ENCODE data around the gene OR2T3.
"Not testable (repeated sequence)": the region's sequence is repeated elsewhere in the genome, so short reads cannot be mapped to it uniquely, and the experiment has no call there.

The OR2T3 gene, protein sequence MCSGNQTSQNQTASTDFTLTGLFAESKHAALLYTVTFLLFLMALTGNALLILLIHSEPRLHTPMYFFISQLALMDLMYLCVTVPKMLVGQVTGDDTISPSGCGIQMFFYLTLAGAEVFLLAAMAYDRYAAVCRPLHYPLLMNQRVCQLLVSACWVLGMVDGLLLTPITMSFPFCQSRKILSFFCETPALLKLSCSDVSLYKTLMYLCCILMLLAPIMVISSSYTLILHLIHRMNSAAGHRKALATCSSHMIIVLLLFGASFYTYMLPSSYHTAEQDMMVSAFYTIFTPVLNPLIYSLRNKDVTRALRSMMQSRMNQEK

DNA sequence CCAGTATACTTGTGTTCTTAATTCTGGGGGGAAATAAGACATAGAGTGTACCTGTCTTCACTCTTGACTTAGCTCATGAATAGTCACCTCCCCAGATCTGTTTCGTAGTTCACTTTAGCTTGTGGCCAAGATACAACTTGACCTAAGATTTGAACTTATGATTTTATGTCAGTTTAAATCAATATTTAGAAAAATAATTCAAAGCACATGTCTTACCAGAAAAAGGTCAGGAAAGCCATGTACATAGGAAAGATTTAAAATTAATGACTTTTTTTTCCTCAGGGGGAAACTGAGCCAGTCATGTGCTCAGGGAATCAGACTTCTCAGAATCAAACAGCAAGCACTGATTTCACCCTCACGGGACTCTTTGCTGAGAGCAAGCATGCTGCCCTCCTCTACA, at the start of gene OR2T3:
OR2T3 (plus strand) TSS at position 301 of the 400 bp plus-strand sequence; CDS start at position 301, 0 bp downstream.
- not testable (repeated sequence) for DNase-seq

DNA sequence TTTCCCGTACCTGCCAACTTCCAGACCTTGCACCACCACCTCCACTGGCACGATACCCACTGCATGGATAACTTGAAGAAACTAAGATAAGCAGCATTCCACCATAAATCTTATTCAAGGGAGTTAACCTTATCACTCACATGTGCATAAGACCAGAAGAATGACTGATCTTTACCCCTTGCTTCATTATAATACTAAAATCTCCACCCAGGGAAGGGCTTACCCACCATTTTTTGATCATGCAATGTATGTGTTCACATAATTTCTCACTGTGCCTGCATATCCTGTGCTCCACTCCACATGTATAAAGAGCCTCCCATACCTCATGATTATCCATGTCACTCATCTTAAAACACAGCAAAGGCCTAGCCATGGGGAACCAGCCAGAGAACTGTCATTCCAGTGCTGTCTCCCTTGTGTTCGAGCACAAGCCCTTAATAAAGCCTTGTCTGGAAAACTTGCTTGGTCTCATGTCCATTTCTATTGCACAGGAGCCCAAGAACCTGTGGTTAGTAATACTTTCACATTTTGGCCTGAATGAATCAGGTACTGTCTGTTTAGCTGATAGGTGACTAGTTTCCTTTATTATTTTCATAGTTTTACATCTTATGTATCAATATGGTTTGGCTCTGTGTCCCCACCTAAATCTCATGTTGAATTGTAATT, 45.5 kb upstream of the OR2T3 start:
- DNase-seq = not testable (repeated sequence)

DNA sequence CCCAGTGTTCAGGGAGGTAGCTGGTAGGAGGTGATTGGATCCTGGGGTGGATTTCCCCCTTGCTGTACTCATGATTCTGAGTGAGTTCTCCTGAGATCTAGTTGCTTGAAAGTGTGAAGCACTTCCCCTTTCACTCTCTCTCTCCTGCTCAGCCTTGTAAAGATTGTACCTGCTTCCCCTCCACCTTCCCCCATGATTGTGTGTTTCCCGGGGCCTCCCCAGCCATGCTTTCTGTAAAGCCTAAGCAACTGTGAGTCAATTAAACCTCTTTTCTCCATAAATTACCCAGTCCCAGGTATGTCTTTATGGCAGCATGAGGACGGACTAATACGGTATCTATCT, 45.0 kb upstream of the OR2T3 start:
- DNase-seq = not testable (repeated sequence)

DNA sequence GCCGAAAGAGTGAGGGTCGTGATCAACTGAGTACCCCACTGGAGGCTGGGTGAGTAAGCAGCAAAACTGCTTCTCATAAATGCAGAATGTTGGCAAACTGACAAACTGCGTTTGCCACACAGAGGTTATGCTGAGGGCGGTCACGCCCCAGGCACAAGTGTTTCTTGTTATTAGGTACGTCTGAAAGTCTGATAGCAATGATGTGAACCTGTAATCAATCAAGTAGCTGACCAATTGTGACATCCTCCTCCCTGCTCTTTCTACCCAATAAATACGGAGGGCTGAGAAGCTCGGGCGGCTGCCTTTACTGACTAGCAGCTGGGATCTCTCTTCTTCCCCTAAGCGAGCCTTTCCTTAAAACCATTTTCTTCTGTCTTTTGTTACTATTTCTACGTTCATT, 41.5 kb upstream of the OR2T3 start:
- not testable (repeated sequence) for DNase-seq

DNA sequence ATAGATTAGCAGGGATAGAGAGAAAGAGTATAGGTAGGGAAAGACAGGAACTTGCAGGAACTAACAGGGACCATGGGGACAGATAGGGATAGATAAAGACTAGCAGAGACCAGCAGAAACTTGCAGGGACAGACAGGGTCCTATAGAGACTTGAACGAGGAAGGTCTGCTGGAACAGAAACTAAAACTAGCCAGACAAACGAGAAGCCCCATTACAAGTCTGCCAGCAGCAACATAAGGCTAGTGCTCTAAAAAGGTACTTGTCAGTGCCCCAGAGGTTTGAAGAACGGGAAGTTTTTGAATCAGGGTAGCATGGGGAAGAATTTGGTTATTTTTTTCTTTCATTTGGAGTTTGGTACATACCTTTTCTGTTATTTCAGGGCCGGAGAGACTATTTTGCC, 41.0 kb upstream of the OR2T3 start:
- DNase-seq = not testable (repeated sequence)

DNA sequence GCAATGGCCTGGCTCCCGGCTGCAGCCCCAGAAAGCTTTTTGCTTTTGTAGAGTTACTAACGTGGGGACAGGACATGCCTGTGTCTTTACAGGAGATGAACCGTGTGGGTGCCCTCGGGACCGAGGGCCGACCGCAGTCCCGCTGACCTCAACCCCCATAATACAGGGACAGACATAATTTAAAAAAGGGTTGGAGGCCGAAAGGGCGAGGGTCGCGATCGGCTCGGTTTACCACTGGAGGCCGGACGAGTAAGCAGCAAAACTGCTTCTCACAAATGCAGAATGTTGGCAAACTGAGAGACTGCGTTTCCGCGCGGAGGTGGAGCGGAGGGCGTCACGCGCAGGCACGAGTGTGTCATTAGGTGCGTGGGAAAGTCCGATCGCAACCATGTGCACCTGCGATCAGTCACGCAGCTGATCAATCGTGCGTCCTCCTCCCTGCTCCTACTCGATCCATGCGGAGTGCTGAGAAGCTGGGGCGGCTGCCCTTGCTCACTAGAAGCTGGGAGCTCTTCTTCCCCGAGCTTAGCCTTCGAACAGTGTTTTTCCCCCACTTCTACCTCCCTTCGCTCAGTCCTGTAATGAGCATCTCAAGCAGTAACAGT, 39.2 kb upstream of the OR2T3 start:
- DNase-seq = not testable (repeated sequence)

DNA sequence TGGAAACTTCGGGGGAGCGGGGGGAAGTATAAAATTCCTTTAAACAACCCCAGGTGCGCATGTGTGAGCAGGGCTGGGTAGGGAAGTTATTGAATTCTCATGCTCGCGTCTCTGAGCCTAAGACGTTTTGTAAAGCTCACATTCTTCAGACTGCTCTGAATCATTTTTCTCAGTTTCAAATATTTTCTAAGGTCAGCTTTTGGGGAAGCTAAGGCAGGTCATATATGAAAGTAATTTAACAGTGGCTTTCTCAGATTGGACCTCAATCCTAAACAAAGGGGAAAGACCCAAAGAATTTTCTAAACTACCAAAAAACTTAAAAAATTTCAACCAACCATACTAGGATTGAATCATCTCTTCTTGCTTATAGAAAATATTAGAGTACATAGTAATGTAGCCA, 38.2 kb upstream of the OR2T3 start:
- not testable (repeated sequence) for DNase-seq

DNA sequence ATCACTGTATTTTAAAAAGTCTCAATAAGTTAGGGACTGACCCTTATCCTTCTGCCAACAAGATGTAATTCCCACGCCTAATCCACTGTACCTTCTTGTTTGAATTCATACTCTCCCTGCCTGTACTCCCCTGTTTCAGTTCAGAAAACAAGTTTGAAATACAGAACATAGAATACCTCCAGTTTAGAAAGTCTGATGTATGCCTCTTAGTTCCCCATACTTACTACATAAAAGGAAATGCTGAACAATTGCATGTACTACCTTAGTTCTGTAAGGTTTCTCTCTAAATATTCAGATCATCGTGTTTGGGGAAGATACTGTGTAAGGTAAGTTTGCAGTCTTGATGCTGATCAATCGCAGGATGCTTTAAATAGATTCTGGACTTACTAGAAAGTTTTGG, 36.8 kb upstream of the OR2T3 start:
- not testable (repeated sequence) for DNase-seq

DNA sequence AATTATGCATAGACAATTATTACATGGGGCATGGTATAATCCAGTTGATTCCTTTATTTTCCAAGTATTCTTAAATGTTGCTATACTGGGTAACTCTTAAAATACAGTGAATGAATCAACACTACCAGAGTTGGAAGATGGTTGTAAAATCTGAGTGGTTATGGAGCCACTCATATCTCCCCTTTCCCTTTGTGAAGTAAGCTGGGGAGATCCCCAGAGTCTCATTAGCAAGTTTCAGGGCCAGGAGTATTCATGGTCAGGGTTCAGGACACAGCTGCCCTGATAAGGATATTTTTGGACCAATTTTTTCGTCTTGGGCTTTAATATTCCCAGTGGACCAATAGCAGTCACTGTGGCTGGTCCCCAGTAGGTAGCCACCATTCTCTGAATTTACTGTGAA, 34.5 kb upstream of the OR2T3 start:
- not testable (repeated sequence) for DNase-seq

DNA sequence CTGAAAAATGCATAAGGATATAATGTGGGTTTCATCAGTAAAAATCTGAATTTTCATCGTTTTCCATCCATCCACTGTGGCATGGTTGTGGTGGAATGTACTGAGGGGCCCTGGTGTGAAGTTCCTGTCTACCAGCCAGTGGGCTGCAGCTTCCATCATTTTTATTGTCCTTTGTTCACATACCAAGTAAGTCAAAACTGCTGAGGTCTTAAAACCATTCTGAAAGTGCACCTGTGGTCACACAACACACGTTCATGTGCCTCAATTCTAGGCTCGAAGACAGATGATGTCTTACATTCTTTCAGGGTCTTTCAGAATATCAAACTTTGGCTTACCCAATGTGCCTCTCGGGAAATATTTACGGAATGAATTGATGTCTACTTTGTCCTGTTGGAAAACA, 33.9 kb upstream of the OR2T3 start:
- DNase-seq = not testable (repeated sequence)

DNA sequence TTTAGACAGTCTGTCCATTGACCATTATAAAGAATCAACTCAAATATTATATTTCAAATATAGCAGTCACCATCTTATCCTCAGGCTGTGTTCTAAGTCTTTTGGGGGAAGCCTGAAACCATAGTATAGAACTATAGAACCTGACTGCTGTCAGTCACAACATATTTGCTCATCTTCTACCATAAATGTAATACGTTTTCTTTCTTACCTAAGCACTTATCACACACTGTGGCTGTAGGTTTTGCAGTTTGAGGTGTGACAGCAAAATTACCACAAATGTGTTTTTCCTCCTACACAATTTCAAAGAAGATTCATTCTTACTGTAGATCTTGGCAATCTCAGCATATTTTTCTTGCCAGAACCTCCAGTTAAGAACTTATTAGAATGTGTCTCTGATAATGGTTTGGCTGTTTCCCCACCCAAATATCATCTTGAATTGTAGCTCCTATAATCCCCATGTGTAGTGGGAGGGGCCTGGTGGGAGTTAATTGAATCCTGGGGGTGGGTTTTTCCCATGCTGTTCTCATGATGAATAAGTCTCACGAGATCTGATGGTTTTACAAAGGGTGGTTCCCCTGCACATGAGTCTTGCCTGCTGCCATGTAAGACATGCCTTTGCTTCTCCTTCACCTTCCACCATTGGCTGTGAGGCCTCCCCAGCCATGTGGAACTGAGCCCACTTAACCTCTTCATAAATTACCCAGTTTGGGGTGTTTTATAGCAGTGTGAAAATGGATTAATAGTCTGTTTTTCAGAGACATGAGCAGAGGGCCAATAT, 30.5 kb upstream of the OR2T3 start:
- DNase-seq = not testable (repeated sequence)

DNA sequence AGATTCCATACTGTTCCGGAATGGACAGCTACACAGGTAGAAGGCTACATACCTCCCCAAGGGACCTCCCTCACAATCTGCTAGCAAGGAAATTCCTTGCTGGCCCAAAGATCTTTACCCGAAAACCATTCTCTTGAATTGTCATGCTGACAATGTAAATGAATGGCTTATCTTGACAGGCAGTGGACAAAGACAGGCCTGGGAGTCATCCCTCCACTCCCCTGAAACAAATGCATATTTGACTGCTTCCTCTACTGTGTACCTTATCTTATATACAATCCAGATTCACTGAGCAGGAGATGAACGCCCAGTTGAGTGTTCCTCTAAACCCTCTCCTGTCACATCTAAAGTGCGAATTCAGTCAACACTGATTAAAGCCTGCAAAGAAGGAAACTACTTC, 28.5 kb upstream of the OR2T3 start:
- not testable (repeated sequence) for DNase-seq

DNA sequence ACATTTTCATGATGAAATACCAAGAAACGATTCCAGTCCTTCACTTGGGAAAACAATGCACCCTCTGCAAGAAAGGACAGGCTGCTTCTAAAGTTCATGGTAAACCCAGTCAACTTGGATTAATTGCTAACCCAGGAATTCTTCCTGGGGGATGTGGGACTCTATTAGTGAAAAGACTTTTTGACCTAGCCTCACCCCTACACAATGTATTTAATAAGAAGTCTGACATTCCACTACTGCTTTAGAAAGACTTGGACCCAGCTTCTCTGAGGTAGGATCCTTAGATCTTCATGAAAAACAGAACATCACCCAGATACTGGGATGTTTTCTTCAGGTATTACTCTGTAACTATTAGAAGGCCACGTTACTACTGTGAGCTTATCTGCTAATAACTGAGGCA, 27.8 kb upstream of the OR2T3 start, which contains the start of gene OR2T2:
OR2T2 (plus strand) TSS at position 239 of the 400 bp plus-strand sequence. CDS start 7,161 bp downstream, outside the sequence.
- DNase-seq = not testable (repeated sequence)

DNA sequence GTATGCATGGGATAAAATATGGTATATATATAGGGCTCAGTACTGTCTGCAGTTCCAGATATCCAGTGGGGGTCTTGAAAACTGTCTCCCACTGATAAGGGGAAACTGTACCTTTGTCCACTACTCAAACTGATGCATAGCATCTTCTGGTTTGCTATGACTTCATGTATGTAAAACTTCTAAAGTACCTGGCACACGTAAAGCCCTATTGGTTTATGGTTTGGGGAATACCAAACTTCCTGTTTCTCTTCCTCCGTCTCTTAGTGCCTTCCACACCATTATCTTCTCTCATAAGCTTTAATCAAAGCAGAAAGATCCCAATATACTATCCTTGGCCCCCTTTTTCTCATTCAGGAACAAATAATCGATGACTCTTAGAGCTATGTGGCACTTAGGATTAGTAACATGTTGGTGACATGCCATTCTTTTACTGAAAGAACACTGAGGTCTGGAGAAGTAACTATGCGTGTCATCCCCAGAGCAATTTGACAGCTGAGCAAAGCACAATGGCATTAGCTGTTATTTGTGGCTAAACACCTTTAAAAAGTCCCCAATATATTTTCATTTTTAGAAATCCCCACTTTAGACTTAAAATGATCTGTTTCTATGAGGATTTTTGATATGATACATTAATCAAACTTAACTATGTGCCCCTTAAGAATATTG, 24.6 kb upstream of the OR2T3 start:
- DNase-seq = not testable (repeated sequence)

DNA sequence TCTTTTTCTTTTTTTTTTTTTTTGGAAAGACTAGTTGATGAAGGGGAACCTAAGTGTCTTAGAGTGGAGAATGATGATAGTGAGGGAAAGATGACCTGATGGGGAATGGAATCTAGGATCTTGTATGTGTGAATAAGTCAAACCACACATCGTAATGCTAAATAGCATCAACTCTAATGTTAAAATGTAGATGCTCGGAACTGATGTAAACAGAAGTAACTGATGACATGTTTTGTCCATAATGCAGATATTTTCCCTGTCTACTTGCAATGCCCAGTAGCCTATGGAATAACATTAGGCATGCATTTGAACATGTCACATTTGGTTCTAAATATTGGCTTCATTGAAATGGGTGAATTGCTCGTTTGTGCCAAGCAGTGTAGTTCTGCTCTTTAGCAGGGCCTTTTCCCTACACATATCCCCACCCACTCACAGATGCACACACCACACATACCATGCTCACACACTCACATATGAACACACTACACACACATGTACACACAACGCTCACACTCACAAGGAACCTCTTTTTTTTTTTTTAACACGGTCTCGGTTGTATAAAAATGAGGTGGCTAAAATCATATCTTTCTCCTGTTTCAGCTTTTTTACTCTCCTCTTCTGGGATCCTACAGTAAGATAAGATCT, 23.2 kb upstream of the OR2T3 start:
- DNase-seq = not testable (repeated sequence)

DNA sequence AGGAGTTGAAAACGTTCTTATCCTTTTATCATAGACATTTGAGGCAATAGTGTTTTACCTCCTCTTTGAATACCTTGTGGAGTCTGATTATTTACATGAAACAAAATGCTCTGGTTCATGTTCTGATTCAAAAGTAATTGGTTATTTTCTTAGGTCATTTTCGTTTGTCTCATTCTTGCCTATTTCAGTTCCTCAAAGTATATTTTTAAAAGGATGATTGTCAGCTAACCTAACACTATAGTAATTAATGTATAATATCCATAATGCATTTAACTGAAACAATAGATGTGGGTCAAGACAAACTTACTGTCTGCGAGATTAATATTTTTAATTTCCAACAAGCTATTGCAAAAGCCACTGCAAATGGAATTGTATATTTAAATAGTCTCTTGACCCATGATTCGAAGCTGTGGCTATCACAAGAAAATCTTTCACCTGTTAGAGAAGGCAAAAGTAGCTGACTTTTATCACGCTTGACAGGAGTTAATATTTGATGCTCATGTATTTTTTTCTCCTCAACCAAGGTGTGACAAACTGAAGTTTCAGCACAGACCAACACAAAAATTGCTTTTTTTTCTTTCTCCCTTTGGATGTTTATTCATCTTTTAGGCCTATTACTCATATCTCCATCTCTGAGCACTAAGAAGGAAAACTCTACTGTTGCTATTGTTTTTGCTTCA, 22.5 kb upstream of the OR2T3 start:
- DNase-seq = not testable (repeated sequence)

DNA sequence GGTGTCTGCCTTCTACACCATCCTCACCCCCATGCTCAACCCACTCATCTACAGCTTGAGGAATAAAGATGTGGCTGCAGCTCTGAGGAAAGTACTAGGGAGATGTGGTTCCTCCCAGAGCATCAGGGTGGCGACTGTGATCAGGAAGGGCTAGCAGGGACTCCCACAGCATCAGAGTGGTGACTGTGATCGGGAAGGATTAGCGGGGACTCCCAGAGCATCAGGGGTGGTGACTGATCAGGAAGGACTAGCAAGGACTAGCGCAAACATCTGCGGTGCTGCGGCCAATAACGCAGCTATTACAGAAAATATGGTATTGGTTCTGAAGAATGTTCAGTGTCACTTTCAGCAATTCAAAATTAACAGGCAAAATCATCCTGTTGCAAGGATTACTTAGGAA, 19.5 kb upstream of the OR2T3 start:
- DNase-seq = not testable (repeated sequence)

DNA sequence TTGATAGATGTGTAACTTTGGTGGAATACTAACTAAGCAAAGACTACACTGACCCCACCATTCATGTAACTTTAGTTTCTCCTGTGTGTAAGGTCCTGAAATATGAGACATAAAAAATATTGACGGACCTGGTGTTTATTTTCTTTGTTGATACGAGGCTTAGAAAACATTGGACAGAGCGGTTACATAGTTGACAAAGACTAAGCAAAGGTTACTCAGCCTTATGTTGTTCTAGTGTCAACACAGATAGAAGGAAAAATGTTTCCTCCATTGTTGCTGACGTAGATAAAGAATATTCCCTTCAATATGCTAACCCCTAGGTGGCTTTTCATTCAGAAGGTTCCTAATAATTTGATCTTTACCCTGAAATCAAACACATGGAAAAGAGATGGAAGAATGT, 18.1 kb upstream of the OR2T3 start:
- DNase-seq = not testable (repeated sequence)

DNA sequence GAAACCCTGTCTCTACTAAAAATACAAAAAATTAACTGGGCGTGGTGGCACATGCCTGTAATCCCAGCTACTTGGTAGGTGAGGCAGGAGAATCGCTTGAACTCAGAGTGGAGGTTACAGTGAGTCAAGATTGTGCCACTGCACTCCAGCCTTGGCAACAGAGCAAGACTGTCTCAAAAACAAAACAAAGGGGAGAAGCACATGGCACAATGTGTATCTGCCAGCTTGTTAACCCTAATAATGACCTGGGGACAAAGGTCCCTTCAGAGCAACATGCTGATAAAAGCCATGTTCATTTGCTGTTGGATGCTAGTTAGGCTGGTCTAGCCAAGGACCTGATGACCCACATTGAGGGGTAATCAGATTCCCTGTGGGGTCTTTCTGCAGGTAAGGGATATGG, 16.5 kb upstream of the OR2T3 start:
- not testable (repeated sequence) for DNase-seq

DNA sequence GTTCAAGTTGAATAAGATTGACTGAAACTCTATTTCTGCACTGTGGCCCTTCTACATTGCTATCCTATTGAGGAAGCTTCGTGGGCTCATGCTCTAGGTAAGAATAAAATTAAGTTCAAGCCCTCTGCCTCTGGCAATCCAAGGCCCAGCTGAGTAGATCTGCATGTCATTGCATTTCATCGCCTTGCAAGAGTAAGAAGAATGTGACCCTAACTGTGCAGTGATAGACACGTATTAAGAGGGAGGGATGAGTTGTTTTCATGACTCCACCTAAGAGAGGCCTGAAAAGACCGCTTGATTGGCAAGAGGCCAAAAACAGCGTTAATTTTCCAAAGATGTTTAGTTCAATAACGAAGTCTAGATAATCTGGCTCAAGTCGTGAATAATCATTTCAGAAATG, 14.0 kb upstream of the OR2T3 start:
- not testable (repeated sequence) for DNase-seq

DNA sequence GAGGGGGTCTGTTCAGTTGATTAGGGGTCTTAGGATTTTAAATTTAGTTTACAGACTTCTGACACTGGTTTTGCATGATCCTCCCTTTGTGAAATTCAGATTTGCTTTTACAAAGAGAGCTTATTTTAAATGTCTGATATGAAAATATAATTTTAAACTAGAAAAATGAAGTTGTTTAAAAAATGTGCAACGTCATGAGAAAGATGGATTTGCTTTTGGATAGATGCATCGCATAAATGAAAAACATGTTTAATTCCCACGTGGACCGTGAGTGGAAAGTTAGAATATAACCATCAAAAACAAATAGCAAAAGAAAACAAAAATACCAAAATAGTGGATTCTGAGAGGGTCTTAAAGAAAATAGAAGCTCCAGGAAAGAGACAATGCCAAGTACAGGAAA, 2.0 kb upstream of the OR2T3 start:
- DNase-seq = no peak
